Stimulated activated CD4-positive, alpha-beta T cell treated with anti-CD3 and anti-CD28 coated beads, TNF-alpha, amount 100 ng/mL, for 1 hour (primary cell): ENCODE measurements around the gene SLC16A4.

ENCODE experiments used
- DNase-seq, 3 donors: peaks; one replicate each; pipeline ENCODE4 v3.0.0-alpha.2; 2020; ENCODE audit warnings: low read depth in 3 of 3, low spot score in 1 of 3

SLC16A4 gene

DNA sequence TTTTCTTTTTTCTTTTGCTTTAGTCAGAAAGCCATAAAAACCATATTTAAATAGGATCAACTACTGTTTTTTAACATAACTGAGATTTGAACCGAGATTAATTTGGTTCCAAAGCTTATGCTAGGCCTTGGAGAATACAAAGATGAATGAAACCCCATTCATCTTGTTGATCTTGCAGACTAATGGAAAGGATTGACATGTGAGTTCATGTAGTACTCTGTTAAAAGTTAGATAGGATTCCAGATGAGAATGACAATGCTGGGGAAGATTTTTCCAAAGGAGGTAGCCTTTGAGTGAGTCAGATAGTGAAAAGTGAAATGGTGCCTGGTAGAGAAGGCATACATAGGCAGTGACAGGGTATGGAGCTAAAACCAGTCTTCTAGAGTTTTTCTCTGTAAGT is 29.0 kb downstream of the SLC16A4 start:
- DNase-seq: no peak

DNA sequence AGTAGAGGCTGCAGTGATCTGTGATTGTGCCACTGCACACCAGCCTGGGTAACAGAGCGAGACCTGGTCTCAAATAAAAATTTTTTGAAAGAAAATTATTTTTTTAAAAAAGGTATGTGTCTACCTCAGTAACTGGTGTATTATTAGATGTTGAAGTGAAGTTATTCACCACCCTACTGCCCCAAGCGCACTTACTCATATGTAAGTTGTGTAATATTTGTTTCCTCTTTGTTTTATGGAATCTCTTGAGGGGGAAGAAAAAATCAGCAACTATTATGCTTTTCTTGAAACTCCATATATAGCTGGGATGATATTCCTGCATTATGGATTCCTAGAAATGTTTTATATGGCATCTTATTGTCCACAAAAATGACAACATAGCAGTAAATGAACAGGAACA is 30.4 kb downstream of the SLC16A4 start:
- DNase-seq: no peak

DNA sequence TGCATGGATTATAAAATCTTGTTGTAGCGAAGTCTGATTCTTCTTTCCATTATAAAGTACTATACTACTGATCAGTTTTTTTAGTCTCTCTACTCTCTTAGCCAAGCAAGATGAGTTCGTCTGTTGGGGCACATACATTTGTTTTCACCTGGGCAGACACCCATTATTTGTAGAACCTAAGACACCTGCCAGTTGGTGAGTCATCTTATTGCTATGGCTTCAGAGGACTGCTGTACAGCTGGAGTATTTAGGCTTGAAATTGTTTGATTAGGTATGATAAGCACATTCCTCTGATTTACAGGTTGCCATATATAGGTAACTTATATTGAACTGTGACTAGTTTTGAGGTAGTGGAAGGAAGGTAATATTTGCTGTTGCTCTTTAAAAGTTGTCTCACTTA is 34.4 kb downstream of the SLC16A4 start:
- DNase-seq: no peak

DNA sequence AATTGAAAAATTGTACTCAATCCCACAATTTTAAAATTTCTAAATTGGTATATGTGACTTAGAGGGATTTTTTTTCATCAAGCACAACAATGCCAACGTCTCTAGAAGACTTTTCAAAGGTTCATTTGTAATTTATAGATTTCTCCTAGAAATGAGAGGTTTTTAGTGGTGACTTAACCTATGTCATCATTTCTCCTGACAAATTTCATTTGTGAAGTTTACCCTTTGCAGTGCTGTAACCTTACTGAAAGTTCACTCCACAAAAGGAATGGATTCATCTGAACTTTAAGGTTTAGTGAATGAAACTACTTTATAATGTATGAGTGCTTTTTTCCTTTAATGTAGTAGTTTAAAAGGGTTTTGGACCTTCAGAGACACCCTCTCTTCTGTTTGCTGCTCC is 35.5 kb downstream of the SLC16A4 start:
- no peak for DNase-seq

DNA sequence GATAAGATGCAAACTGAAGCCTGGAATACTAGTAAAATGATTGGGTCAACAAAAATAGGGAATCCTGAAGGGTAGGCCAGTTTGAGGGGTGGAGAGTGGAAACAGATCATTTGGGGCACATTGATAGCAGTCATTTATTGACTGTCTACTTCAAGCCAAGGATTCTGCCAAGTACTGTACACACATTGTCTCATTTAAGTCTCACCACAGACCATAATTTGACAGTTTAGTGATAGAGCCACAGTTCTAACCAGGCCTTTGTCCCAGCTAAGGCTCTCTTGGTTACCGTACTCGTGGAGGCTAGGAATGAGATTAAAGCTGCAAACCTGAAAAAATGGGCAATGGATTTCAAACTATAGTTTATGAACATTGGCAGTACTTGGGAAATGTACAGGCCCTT is 40.5 kb downstream of the SLC16A4 start:
- no peak for DNase-seq

DNA sequence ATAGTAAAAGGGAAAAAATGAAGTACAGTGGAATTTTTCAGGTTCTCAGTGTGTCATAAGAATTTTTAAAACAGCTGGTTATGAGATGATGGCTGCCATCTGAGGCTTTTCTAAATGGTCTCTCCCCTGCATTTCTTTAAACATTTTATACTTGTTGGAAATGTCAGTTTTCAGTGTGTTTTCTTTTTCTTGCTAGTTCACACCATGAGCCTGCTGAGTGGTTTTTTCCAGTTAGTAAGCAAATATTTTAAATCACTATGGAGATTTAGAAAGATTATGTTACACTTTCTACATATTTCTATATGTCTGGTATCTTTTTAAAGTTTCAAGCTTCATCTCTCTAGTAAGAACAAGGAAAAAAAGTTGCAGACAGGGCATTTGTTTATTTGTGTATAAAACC is 42.1 kb downstream of the SLC16A4 start:
- DNase-seq: no peak

DNA sequence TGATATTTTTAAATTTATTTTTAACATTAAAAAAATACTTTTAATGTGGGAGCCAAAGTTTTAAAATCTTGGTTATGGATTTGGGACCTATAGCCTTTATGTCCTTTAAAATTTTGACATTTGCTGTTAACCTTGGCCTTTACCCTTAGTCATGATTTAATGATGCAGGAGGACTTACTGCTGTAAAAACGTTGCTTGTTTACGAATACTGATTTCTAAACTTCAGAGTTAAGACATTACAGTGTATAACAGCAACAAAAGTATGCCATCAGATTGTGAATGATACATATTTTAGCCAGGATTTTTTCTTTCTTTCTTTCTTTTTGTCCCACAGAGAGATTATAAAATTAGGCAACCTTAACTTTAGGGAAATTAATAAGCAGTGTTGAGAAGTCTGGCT is 42.8 kb downstream of the SLC16A4 start:
- DNase-seq: no peak

DNA sequence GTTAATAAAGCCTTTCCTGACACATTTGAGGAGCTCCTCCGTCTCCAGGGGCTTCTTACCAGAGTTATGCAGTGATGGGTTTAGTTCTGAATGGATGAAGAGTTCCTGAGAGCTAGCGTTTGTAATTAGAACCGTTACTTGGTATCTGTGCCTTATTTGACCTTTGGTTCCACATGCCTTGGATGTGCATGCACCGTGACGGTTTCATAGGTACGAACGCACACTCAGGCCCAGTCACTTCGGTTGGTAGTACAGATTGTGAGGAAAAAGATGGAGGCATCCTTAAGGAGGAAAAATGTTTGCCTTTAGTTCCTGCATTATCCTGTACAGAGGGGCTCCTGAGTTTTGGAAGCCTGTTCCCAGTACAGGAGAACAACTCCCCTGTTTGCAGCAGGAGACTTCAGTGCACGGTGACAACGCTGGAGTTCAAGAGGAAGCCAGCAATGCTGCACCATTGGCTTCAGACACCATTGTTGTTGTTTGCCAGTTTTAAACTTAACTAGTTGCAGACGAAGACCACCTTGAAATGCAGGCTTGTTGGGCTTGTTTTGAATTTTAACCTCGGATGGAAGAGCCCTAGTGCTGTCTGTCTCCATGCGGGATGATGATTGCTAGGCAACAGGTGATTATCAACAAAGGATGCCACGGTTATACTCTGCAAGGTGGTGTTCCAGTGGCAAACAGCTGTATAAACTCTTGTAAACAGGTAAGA is 43.5 kb downstream of the SLC16A4 start:
- no peak for DNase-seq

DNA sequence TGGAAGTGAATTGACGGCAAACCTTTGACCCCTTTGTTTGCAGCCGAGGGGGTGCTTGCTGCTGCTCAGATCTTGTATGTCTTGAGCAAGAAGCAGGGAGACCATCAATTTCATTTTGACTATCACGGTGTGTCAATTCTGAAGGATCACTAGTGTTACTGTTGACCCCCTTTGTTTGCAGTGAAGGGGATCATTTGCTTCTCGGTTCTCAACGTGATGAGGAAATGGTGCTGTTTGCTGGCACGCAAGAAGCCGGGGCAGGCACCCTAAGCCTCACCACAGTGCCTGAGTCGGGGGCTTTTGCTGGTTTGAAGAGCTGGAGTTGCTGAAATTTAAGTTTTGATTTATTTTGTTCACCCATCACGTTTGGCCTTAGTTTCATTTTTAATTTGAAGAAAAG is 44.1 kb downstream of the SLC16A4 start:
- DNase-seq: no peak

DNA sequence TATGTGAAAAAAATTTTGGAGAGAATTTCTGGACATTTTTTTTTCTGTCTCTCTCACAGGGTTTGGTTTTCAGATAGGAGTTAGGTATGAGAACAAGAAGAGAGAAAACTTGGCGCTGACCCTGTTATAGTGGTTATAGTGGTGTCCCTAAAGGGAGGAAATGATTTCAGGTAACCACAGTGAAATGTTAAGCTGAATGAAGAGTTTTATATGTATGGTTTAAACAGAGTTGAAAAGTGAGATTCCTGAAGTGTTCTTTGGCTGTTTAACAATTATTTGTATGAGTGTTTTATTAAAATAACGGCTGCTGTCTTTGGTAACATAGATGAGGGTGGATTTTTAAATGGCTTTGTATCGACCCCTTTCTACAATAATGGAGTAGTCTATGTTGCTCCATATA is 45.3 kb downstream of the SLC16A4 start:
- no peak for DNase-seq

DNA sequence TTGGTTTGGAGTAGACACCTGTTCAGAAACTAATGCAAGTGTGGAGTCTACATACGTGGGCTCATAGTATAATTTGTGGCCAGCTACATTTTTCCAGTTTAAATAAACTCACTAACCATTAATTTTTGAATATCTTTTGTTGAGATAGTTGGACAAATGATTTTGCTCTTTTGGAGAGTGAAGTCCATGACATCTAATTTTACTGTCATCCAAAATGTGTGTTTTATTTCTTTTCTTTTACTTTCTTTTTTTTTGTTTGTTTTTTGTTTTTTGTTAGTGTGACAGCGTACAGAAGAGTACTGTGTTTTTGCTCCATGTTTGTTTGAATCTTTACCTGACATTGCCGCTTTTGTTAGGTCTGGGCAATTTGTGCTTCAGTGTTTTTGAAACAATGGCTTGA is 46.7 kb downstream of the SLC16A4 start:
- no peak for DNase-seq

DNA sequence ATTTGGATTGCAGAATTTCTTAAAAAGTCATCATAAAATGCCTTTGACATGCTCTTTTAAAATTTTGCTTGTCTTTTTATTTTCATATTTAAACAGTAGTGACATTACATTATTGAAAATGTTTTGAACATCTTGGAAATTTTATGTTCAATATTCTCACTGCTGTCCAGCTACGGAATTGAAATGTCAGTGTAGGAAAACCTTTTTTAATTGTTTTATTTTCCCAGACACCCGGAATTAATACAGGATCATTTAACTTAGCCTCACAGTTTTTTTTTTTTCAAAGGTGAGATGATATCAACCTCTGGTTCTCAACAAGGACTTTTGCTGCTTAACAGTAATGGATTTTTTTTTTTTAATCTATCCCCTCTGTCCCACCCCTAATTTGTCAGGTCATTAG is 47.6 kb downstream of the SLC16A4 start:
- no peak for DNase-seq

DNA sequence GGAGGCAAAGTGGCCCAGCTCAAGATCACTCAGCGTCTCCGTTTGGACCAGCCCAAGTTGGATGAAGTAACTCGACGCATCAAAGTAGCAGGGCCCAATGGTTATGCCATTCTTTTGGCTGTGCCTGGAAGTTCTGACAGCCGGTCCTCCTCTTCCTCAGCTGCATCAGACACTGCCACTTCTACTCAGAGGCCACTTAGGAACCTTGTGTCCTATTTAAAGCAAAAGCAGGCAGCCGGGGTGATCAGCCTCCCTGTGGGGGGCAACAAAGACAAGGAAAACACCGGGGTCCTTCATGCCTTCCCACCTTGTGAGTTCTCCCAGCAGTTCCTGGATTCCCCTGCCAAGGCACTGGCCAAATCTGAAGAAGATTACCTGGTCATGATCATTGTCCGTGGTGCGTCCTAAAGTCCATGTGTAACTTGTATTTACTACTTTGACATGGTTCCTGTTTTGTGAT is 48.9 kb downstream of the SLC16A4 start:
- DNase-seq: no peak

DNA sequence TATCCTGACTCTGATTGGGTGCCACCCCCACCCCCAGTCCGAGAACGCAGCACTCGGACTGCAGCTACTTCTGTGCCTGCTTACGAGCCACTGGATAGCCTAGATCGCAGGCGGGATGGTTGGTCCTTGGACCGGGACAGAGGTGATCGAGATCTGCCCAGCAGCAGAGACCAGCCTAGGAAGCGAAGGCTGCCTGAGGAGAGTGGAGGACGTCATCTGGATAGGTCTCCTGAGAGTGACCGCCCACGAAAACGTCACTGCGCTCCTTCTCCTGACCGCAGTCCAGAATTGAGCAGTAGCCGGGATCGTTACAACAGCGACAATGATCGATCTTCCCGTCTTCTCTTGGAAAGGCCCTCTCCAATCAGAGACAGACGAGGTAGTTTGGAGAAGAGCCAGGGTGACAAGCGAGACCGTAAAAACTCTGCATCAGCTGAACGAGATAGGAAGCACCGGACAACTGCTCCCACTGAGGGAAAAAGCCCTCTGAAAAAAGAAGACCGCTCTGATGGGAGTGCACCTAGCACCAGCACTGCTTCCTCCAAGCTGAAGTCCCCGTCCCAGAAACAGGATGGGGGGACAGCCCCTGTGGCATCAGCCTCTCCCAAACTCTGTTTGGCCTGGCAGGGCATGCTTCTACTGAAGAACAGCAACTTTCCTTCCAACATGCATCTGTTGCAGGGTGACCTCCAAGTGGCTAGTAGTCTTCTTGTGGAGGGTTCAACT is 49.5 kb downstream of the SLC16A4 start:
- DNase-seq: no peak

DNA sequence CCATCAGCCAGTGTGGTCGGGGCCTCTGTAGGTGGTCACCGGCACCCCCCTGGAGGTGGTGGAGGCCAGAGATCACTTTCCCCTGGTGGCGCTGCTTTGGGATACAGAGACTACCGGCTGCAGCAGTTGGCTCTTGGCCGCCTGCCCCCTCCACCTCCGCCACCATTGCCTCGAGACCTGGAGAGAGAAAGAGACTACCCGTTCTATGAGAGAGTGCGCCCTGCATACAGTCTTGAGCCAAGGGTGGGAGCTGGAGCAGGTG is 50.7 kb downstream of the SLC16A4 start:
- no peak for DNase-seq

DNA sequence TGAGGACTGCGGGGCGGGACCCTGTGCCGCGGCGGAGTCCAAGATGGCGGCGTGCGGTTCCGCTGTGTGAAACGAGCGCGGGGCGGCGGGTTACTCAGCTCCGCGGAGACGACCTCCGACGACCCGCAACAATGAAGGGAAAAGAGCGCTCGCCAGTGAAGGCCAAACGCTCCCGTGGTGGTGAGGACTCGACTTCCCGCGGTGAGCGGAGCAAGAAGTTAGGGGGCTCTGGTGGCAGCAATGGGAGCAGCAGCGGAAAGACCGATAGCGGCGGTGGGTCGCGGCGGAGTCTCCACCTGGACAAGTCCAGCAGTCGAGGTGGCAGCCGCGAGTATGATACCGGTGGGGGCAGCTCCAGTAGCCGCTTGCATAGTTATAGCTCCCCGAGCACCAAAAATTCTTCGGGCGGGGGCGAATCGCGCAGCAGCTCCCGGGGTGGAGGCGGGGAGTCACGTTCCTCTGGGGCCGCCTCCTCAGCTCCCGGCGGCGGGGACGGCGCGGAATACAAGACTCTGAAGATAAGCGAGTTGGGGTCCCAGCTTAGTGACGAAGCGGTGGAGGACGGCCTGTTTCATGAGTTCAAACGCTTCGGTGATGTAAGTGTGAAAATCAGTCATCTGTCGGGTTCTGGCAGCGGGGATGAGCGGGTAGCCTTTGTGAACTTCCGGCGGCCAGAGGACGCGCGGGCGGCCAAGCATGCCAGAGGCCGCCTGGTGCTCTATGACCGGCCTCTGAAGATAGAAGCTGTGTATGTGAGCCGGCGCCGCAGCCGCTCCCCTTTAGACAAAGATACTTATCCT is 51.2 kb downstream of the SLC16A4 start:
- peak in 2 of 3 donors; percentile 20 to 43 for DNase-seq

DNA sequence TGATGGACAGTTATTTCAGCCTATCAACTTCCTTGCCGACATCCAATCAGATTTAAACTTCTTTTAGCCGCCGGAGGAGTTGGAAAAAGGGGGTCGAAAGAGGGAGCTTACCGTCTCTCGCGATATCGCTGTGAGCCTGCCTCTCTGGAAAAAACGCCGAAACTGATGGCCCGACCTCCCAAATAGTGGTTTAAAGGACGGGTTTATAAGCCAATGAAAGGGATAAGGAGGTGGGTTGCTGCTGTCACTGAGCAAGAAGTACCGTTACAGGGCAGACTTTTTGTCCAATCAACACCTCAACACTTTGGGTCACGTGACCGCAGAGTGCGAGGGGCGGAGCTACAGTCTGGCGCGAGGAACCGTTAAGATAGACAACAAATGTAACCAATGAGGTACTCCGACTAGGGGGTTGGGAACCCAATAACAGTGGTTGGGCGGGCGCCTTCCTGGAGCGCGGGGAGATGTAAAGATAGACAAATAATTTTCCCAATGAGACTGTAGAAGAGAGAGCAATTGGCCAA is 51.9 kb downstream of the SLC16A4 start, which contains the start of gene RBM15:
Gene RBM15 (plus strand): TSS at position 492 of the 521 bp plus-strand sequence. CDS start 29 bp downstream, at position 521.
- peak; percentile 81 to 96 (median 95) for DNase-seq

DNA sequence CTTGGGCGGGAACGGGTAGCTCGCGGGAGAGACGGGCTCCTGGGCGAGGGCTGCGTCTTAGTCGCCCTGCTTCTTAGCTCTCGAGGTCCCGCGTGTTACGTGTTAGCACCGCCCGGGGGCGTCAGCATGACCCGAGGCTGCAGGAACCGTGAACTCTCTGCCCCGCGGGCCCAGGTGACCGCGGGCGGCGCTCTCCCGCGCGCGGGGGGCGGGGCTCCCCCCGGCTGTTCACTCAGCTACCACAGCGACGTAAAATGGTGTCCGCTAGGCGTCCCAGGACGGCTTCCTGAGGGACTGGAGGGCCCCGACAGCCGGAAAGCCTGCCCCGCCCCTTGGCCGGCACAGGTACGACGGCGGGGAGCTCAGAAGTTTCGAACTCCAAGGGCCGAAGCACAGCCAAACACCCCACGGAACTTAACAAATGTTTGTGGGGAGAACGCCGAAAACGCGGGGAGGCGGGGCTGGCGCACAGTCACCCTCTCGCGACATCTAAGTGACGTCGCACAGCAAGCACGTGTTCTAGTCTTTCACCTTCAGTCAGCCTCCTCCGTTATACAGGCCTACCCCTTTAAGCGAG is 52.4 kb downstream of the SLC16A4 start:
- DNase-seq: peak; percentile 80 to 90 (median 87)

DNA sequence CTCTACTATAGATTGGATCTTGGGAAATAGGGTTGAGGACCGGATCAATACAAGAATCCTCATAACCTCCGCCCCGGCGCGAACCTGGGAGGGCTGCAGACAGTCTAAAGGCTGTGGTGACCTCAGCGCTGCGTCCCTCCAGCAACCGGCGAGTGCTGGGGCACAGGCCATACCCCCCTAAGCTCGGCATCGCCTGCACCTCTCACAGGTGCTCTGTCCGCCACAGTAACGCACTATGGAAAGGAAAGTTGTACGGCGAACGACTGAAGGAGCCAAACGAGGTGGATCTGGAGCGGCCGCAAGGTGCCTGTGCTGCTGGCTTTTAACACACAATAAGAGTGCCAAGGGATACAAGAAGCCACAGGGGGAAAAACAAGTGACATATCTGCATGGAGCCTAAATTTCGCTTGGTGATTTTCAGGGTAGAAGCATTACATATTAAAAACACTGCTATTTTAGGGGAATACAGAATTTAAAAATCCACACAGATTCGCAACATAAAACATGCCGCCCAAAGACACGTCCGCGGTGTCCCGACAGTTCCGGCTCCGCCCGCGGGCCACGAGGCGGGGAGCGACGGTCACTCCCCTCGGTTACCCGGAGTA is 53.0 kb downstream of the SLC16A4 start:
- DNase-seq: peak in 2 of 3 donors; percentile 22 to 24

DNA sequence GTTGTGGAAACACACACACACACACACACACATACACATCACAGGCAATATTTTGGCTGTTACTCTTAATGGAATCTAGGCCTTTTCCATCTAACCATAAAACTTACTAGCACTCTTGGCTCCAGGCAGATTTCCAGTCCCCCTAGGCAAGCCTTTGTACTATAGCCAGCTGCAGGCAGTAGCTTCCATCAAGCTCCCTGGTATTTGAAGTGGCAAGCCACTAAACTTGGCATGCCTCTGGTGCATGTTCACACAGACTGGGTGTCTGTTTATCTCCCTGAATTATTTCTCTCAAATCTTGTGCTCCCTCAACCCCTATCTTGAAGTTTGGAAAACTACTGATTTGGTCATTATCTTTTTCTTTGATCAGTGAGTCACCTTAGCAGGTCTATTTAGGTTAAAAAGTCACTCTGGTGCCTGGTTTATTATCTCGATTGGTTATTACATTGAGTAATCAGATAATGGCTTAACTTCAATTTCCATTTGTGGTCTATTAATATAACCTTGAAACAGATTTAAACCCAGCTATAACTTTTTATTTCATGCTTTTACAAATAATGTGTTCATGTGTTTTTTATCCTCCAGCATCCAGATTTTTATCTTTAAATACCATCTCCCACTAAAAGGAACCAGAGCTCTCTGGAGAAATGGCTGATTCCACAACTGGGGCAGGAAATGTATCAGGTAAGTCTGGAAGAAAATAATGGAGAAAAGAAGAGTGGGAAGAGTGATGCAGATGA is 54.4 kb downstream of the SLC16A4 start:
- no peak for DNase-seq
